Fibroblast of mammary gland (primary cell): Measurements from ENCODE around the gene FBLN2.

Source experiments
- DNase-seq: peaks from one replicate; pipeline ENCODE4 v3.0.0-alpha.2; 2010; ENCODE audit warnings: low read depth
- H3K4me3 ChIP-seq: 2 replicates; pipeline ENCODE4 v1.5.1; 2011; ENCODE audit warnings: low read depth, mild to moderate bottlenecking, low read length, moderate library complexity; ENCODE audit not compliant: control insufficient read depth
- CTCF ChIP-seq: conservative IDR thresholded peaks from 2 replicates; pipeline ENCODE4 v1.5.1; 2011; ENCODE audit warnings: low read depth, low read length, inconsistent platforms; ENCODE audit not compliant: control insufficient read depth, insufficient read depth

Gene FBLN2

GRCh38 chr3:13634151-13634550 lies 85.2 kb downstream of the FBLN2 start:
- no peak for DNase-seq
- no peak for TF ChIP-seq CTCF
- no peak overlapping the region for H3K4me3 ChIP-seq

GRCh38 chr3:13634615-13635014 lies 85.7 kb downstream of the FBLN2 start:
- DNase-seq = no peak
- no peak for TF ChIP-seq CTCF
- no peak overlapping the region for H3K4me3 ChIP-seq

GRCh38 chr3:13636186-13636585 lies 87.3 kb downstream of the FBLN2 start:
- no peak for DNase-seq
- no peak overlapping the region for H3K4me3 ChIP-seq
- no peak for TF ChIP-seq CTCF

- DNase-seq = no peak
- TF ChIP-seq CTCF = no peak
- no peak overlapping the region for H3K4me3 ChIP-seq
These were observed 87.9 kb downstream of the FBLN2 start for GRCh38 chr3:13636874-13637273.

GRCh38 chr3:13637311-13637891 lies 88.5 kb downstream of the FBLN2 start:
- H3K4me3 ChIP-seq = no peak overlapping the region
- no peak for TF ChIP-seq CTCF

GRCh38 chr3:13637953-13638352 lies 89.0 kb downstream of the FBLN2 start:
- TF ChIP-seq CTCF = no peak
- DNase-seq = no peak

More at GRCh38 chr3:13637311-13637891, 88.5 kb downstream of the FBLN2 start:
- no peak for DNase-seq

GRCh38 chr3:13638927-13639326 lies 90.0 kb downstream of the FBLN2 start:
- no peak for TF ChIP-seq CTCF
- peak; percentile 12 for DNase-seq
- no peak overlapping the region for H3K4me3 ChIP-seq

More at GRCh38 chr3:13637953-13638352, 89.0 kb downstream of the FBLN2 start:
- no peak overlapping the region for H3K4me3 ChIP-seq
